Gastroesophageal sphincter (tissue), 3 donors: ENCODE measurements around the gene ZFHX3.

Experiments used
- CTCF ChIP-seq, 4 experiments: fragments of 200-600 bp in 2 of 4; fragments of 450-650 bp in 2 of 4; sonication (generic) in 1 of 4; IDR thresholded peaks; one replicate each; pipeline ENCODE4 v1.5.1; 2017 to 2019; ENCODE audit warnings: antibody characterized with exemption in 4 of 4, mild to moderate bottlenecking in 2 of 4, moderate library complexity in 2 of 4
- POLR2A ChIP-seq, 2 donors: fragments of 450-650 bp; IDR thresholded peaks; one replicate each; pipeline ENCODE4 v1.6.1; 2017; ENCODE audit warnings: antibody characterized with exemption in 2 of 2, mild to moderate bottlenecking in 2 of 2, moderate library complexity in 1 of 2
- POLR2AphosphoS5 ChIP-seq: sonication (generic); formaldehyde crosslinking; IDR thresholded peaks from one replicate; pipeline ENCODE4 v1.6.1; 2017; ENCODE audit warnings: antibody characterized with exemption

- no peak for TF ChIP-seq CTCF (IDR thresholded peaks at IDR 0.05)
- TF ChIP-seq POLR2A (IDR thresholded peaks at IDR 0.05) = no peak
- TF ChIP-seq POLR2AphosphoS5 = no peak
Measured at GRCh38 chr16:72915331-72915730, 132.6 kb downstream of the ZFHX3 start.
